Liver (tissue), 9 donors: ENCODE measurements around the gene PACSIN2. TPM values are rescaled to one million over a fixed set of nuclear protein-coding genes. Genes with fewer than 3 reads are reported as not detected.

ENCODE experiments used
- DNase-seq: peaks from one replicate; pipeline ENCODE4 v3.0.0-alpha.2; 2017; ENCODE audit warnings: low spot score
- H3K27ac ChIP-seq, 2 donors: one replicate each; pipeline ENCODE4 v1.7.0; 2013; ENCODE audit warnings: inconsistent platforms in 2 of 2, low read length in 2 of 2, control low read depth in 1 of 2, low read depth in 1 of 2, mild to moderate bottlenecking in 1 of 2
- H3K27me3 ChIP-seq, 4 donors: one replicate each; pipeline versions ENCODE4 v1.6.1 to v1.7.0; 2013; ENCODE audit warnings: low read length in 3 of 4, inconsistent platforms in 1 of 4, mild to moderate bottlenecking in 1 of 4, moderate library complexity in 1 of 4; ENCODE audit not compliant: control insufficient read depth in 4 of 4, insufficient read depth in 4 of 4
- H3K36me3 ChIP-seq, 4 donors: one replicate each; pipeline versions ENCODE4 v1.6.1 to v1.7.0; 2013; ENCODE audit warnings: low read length in 3 of 4, mild to moderate bottlenecking in 3 of 4, low read depth in 1 of 4, moderate library complexity in 1 of 4; ENCODE audit not compliant: control insufficient read depth in 4 of 4, insufficient read depth in 3 of 4
- H3K4me1 ChIP-seq, 4 donors: one replicate each; pipeline versions ENCODE4 v1.6.1 to v1.7.0; 2013; ENCODE audit warnings: low read length in 3 of 4, mild to moderate bottlenecking in 3 of 4, moderate library complexity in 1 of 4; ENCODE audit not compliant: control insufficient read depth in 4 of 4, insufficient read depth in 4 of 4
- H3K4me3 ChIP-seq, 3 donors: one replicate each; pipeline versions ENCODE4 v1.6.1 to v1.7.0; 2013; ENCODE audit warnings: low read length in 3 of 3, control low read depth in 1 of 3, low read depth in 1 of 3, mild to moderate bottlenecking in 1 of 3
- H3K9ac ChIP-seq, 2 donors: one replicate each; pipeline ENCODE4 v1.7.0; 2013; ENCODE audit warnings: low read length in 2 of 2, mild to moderate bottlenecking in 2 of 2, moderate library complexity in 2 of 2, control low read depth in 1 of 2, low read depth in 1 of 2
- H3K9me3 ChIP-seq, 4 donors: one replicate each; pipeline versions ENCODE4 v1.6.1 to v1.7.0; 2013; ENCODE audit warnings: low read length in 3 of 4; ENCODE audit not compliant: control insufficient read depth in 4 of 4
- ATF3 ChIP-seq: IDR thresholded peaks from 2 replicates; pipeline ENCODE4 v1.6.1; 2016; ENCODE audit warnings: antibody characterized with exemption
- CTCF ChIP-seq: fragments of 150-350 bp; IDR thresholded peaks from 2 replicates; pipeline ENCODE4 v1.5.1; 2017; ENCODE audit warnings: improper control_type of control experiment, low read depth, low read length; ENCODE audit not compliant: missing input control
- EGR1 ChIP-seq, 2 donors: IDR thresholded peaks; 2 replicates each; pipeline ENCODE4 v1.6.1; 2016 to 2018; ENCODE audit warnings: antibody characterized with exemption in 2 of 2, low read depth in 2 of 2
- FOXA1 ChIP-seq: IDR thresholded peaks from 2 replicates; pipeline ENCODE4 v1.6.1; 2016; ENCODE audit warnings: antibody characterized with exemption
- HNF4G ChIP-seq: IDR thresholded peaks from 2 replicates; pipeline ENCODE4 v1.6.1; 2016; ENCODE audit warnings: antibody characterized with exemption
- RAD21 ChIP-seq, 2 donors: IDR thresholded peaks; 2 replicates each; pipeline ENCODE4 v1.6.1; 2016; ENCODE audit warnings: antibody characterized with exemption in 2 of 2, mild to moderate bottlenecking in 2 of 2
- SP1 ChIP-seq: IDR thresholded peaks from 2 replicates; pipeline ENCODE4 v1.6.1; 2018; ENCODE audit warnings: antibody characterized with exemption, mild to moderate bottlenecking
- ZBTB33 ChIP-seq: IDR thresholded peaks from 2 replicates; pipeline ENCODE4 v1.6.1; 2016; ENCODE audit warnings: antibody characterized with exemption
- WGBS: extraction: QIAGEN DNeasy Blood & Tissue Kit; methylation state at CpG from one replicate; pipeline ENCODE4 v1.1.7; 2013; 5-methylcytosine and 5-hydroxymethylcytosine counted together
- polyA plus RNA-seq, 2 donors: library from polyadenylated mRNA; stranded (reverse) in 1 of 2; unstranded in 1 of 2; fragments of 200-250 nt in 1 of 2; fragments of >200 nt in 1 of 2; fragmentation: Nextera tagmentation in 1 of 2; extraction: Ambion mirVana in 1 of 2; gene quantifications; one replicate each; pipeline versions ENCODE4 v1.2.1 to v1.2.3, GENCODE V29; 2013 to 2015
- total RNA-seq, 2 donors: library from RNA; depleted of rRNA; stranded (reverse); fragments of >200 nt; gene quantifications; one replicate each; pipeline ENCODE4 v1.2.3, GENCODE V29; 2014
- TF ChIP-seq, protein P1 (sequence below): IDR thresholded peaks from 2 replicates; pipeline ENCODE4 v1.6.1; 2016; ENCODE audit warnings: antibody characterized with exemption, mild to moderate bottlenecking
- donor health status: healthy.
- donor health status: healthy.
- donor health status: healthy.
- donor health status: healthy.
- donor health status: healthy.

Gene PACSIN2
- total and polyA plus RNA-seq, 4 donors: 9.1 to 31.4 (median 17.0) TPM

DNA sequence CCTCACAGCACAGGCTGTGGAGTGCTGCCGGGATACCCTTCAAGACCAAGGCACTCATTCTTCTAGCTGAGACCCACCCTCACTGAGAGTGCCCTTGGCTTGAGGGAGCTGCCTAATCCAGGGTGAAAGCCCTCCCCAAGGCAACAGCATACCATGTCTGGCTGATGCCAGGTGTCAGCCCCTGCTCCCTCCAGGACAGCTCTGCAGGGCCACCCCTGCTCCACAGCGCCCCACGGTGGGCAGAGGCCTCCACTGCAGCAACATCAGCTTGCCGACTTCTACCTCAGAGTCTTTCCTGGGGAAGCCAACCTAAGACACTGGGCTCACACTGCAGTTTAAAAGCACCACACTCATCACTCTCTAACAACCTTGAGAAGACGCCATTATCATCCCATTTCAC is 45.2 kb upstream of the PACSIN2 start:
- peaks cover 0 to 2% (median under 1%) of the 10 kb centered on the region in 4 donors for H3K36me3 ChIP-seq
- DNase-seq: peak; percentile 54
- no peak overlapping the region for H3K9ac ChIP-seq
- H3K9me3 ChIP-seq: no peaks in the 10 kb centered on the region
- H3K4me1 ChIP-seq: no peaks in the 10 kb centered on the region
- H3K27ac ChIP-seq: no peak overlapping the region
- no peak for TF ChIP-seq ZBTB33
- TF ChIP-seq CTCF: peak; percentile 25
- peak; percentile 36 to 74 for TF ChIP-seq RAD21 (IDR thresholded peaks at IDR 0.05)
- TF ChIP-seq HNF4G: no peak
- no peak for TF ChIP-seq EGR1 (IDR thresholded peaks at IDR 0.05; ENCODE audit: low read depth in 2 of 2)
- H3K27me3 ChIP-seq: no peaks in the 10 kb centered on the region
- 59% methylated on average over 5 of the region's 5 CpGs for WGBS
- H3K4me3 ChIP-seq: no peak overlapping the region

GRCh38 chr22:43057641-43058040 is 42.7 kb upstream of the PACSIN2 start:
- DNase-seq: no peak
- H3K9me3 ChIP-seq: no peaks in the 10 kb centered on the region
- H3K4me1 ChIP-seq: no peaks in the 10 kb centered on the region
- no peak overlapping the region for H3K9ac ChIP-seq
- H3K4me3 ChIP-seq: no peak overlapping the region
- TF ChIP-seq FOXA1 (no peak), EGR1 (IDR thresholded peaks at IDR 0.05; ENCODE audit: low read depth in 2 of 2) (no peak), HNF4G (no peak), ATF3 (no peak), ZBTB33 (no peak), SP1 (no peak)
- TF ChIP-seq, protein P1, sequence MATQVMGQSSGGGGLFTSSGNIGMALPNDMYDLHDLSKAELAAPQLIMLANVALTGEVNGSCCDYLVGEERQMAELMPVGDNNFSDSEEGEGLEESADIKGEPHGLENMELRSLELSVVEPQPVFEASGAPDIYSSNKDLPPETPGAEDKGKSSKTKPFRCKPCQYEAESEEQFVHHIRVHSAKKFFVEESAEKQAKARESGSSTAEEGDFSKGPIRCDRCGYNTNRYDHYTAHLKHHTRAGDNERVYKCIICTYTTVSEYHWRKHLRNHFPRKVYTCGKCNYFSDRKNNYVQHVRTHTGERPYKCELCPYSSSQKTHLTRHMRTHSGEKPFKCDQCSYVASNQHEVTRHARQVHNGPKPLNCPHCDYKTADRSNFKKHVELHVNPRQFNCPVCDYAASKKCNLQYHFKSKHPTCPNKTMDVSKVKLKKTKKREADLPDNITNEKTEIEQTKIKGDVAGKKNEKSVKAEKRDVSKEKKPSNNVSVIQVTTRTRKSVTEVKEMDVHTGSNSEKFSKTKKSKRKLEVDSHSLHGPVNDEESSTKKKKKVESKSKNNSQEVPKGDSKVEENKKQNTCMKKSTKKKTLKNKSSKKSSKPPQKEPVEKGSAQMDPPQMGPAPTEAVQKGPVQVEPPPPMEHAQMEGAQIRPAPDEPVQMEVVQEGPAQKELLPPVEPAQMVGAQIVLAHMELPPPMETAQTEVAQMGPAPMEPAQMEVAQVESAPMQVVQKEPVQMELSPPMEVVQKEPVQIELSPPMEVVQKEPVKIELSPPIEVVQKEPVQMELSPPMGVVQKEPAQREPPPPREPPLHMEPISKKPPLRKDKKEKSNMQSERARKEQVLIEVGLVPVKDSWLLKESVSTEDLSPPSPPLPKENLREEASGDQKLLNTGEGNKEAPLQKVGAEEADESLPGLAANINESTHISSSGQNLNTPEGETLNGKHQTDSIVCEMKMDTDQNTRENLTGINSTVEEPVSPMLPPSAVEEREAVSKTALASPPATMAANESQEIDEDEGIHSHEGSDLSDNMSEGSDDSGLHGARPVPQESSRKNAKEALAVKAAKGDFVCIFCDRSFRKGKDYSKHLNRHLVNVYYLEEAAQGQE: no peak
- WGBS: 97% methylated on average over 7 of the region's 7 CpGs
- no peaks in the 10 kb centered on the region for H3K36me3 ChIP-seq
- H3K27ac ChIP-seq: no peak overlapping the region
- no peaks in the 10 kb centered on the region for H3K27me3 ChIP-seq
